Keratinocyte (primary cell): Measurements from ENCODE around the gene UHRF2. TPM values are rescaled to one million over a fixed set of nuclear protein-coding genes. Genes with fewer than 3 reads are reported as not detected.

Experiments used
- DNase-seq: peaks from one replicate; pipeline ENCODE4 v3.0.0-alpha.2; 2011; ENCODE audit warnings: low read depth, missing footprints, low spot score
- FAIRE-seq: peaks from 2 replicates; lab custom pipeline; 2011; peaks lifted over from hg19 to GRCh38; lab: Jason Lieb, UNC
- H2AFZ ChIP-seq: 2 replicates; pipeline ENCODE4 v1.6.0; 2012; ENCODE audit warnings: low read length, control low read depth, inconsistent platforms; ENCODE audit not compliant: control insufficient read depth
- H3K27ac ChIP-seq: 2 replicates; pipeline ENCODE4 v1.5.1; 2011; ENCODE audit warnings: low read length; ENCODE audit not compliant: control insufficient read depth, insufficient read depth
- H3K27me3 ChIP-seq: 3 replicates; pipeline ENCODE4 v1.6.0; 2011; ENCODE audit warnings: low read length; ENCODE audit not compliant: control insufficient read depth, insufficient read depth; ENCODE audit errors: extremely low read depth
- H3K36me3 ChIP-seq, 2 experiments: 2 replicates in 1 of 2; 3 replicates in 1 of 2; pipeline ENCODE4 v1.5.1; 2011; ENCODE audit warnings: low read length in 2 of 2, mild to moderate bottlenecking in 1 of 2; ENCODE audit not compliant: control insufficient read depth in 2 of 2, insufficient read depth in 2 of 2; ENCODE audit errors: extremely low read depth in 1 of 2
- H3K4me1 ChIP-seq: 3 replicates; pipeline ENCODE4 v1.5.1; 2011; ENCODE audit warnings: low read length; ENCODE audit not compliant: control insufficient read depth, insufficient read depth; ENCODE audit errors: extremely low read depth
- H3K4me2 ChIP-seq: 3 replicates; pipeline ENCODE4 v1.6.0; 2011; ENCODE audit warnings: low read depth, low read length; ENCODE audit not compliant: control insufficient read depth, insufficient read depth; ENCODE audit errors: extremely low read depth
- H3K4me3 ChIP-seq, 3 experiments: fragments of 200-600 bp in 1 of 3; sonication (generic) in 1 of 3; 2 replicates in 2 of 3; 3 replicates in 1 of 3; pipeline ENCODE4 v1.5.1; 2011 to 2016; ENCODE audit warnings: low read length in 3 of 3, mild to moderate bottlenecking in 3 of 3, control low read depth in 2 of 3, inconsistent platforms in 1 of 3, low read depth in 1 of 3, mixed read lengths in 1 of 3, mixed run types in 1 of 3, moderate library complexity in 1 of 3; ENCODE audit not compliant: control insufficient read depth in 2 of 3, insufficient read depth in 2 of 3; ENCODE audit errors: extremely low read depth in 1 of 3
- H3K79me2 ChIP-seq: 2 replicates; pipeline ENCODE4 v1.6.0; 2012; ENCODE audit warnings: low read length; ENCODE audit not compliant: control insufficient read depth, insufficient read depth
- H3K9ac ChIP-seq: 3 replicates; pipeline ENCODE4 v1.6.0; 2011; ENCODE audit warnings: low read length; ENCODE audit not compliant: control insufficient read depth, insufficient read depth; ENCODE audit errors: extremely low read depth
- H3K9me1 ChIP-seq: 3 replicates; pipeline ENCODE4 v1.6.0; 2011; ENCODE audit warnings: low read length; ENCODE audit not compliant: control insufficient read depth, insufficient read depth; ENCODE audit errors: extremely low read depth
- H3K9me3 ChIP-seq: 2 replicates; pipeline ENCODE4 v1.5.1; 2012; ENCODE audit warnings: low read depth, low read length; ENCODE audit not compliant: control insufficient read depth
- H4K20me1 ChIP-seq: 3 replicates; pipeline ENCODE4 v1.6.0; 2011; ENCODE audit warnings: low read length; ENCODE audit not compliant: control insufficient read depth, insufficient read depth; ENCODE audit errors: extremely low read depth
- CTCF ChIP-seq, 3 experiments: IDR thresholded peaks in 1 of 3; conservative IDR thresholded peaks in 1 of 3; optimal IDR thresholded peaks in 1 of 3; 2 replicates in 2 of 3; 3 replicates in 1 of 3; pipeline versions ENCODE3 to v1.5.1; 2011; ENCODE audit warnings: low read length in 3 of 3, mild to moderate bottlenecking in 3 of 3, moderate library complexity in 2 of 3, control low read depth in 1 of 3, inconsistent platforms in 1 of 3; ENCODE audit not compliant: insufficient read depth in 2 of 3; ENCODE audit errors: extremely low read depth in 1 of 3
- EZH2 ChIP-seq: IDR thresholded peaks from one replicate; pipeline ENCODE4 v1.6.1; 2012; ENCODE audit warnings: inconsistent platforms, mild to moderate bottlenecking, low read length, moderate library complexity
- dilution Hi-C: fragments of 300-500 bp; cut with MboI; formaldehyde crosslinking; loops from one replicate; pipeline ENCODE4 v1.7.0; 2020; ENCODE audit warnings: low sequenced_read_pairs; ENCODE audit not compliant: extremely low pct_ligation_motif_present
- polyA plus RNA-seq, 5 experiments: library from polyadenylated mRNA; depleted of rRNA in 3 of 5; stranded (reverse) in 3 of 5; stranded (forward) in 1 of 5; unstranded in 1 of 5; fragments of >200 nt; gene quantifications; 1 replicate in 1 of 5; 2 replicates in 3 of 5; 3 replicates in 1 of 5; pipeline versions ENCODE4 v1.2.1 to v1.2.3, GENCODE V29; 2011 to 2012; ENCODE audit warnings: missing spikeins in 2 of 5, low read depth in 1 of 5, low replicate concordance in 1 of 5

UHRF2 gene
- polyA plus RNA-seq, 1 donor (not counting 4 experiments of a cell fraction or from before 2014, with no cell fraction given): 77.0 TPM

GRCh38 chr9:6439051-6439703 is 26.2 kb downstream of the UHRF2 start:
- H3K4me2 ChIP-seq: no peak overlapping the region
- no peak for DNase-seq
- H4K20me1 ChIP-seq: peaks cover 5% of the 10 kb centered on the region
- TF ChIP-seq EZH2 (no peak), CTCF (optimal IDR thresholded peaks at IDR 0.05 in 1 of 3, IDR thresholded peaks at IDR 0.05 in 1 of 3, conservative IDR thresholded peaks at IDR 0.05 in 1 of 3; ENCODE audit: extremely low read depth in 1 of 3, insufficient read depth in 2 of 3, low read length in 3 of 3) (no peak)
- H2AFZ ChIP-seq: no peak overlapping the region
- H3K4me3 ChIP-seq: no peak overlapping the region
- dilution Hi-C loops: no loop called here
- H3K9me3 ChIP-seq: no peaks in the 10 kb centered on the region
- no peak for FAIRE-seq
- peaks cover 99% of the 10 kb centered on the region for H3K79me2 ChIP-seq
- no peaks in the 10 kb centered on the region for H3K27me3 ChIP-seq
- H3K9ac ChIP-seq: no peak overlapping the region
- H3K9me1 ChIP-seq: no peaks in the 10 kb centered on the region
- no peak overlapping the region for H3K27ac ChIP-seq
- H3K36me3 ChIP-seq: peaks cover 0 to 11% of the 10 kb centered on the region in 2 experiments
- H3K4me1 ChIP-seq: no peaks in the 10 kb centered on the region

GRCh38 chr9:6440405-6440804 is 27.4 kb downstream of the UHRF2 start:
- DNase-seq (no peak), FAIRE-seq (no peak)
- Histone ChIP-seq H3K4me1 (no peaks in the 10 kb centered on the region), H3K27ac (no peak overlapping the region), H3K27me3 (no peaks in the 10 kb centered on the region), H2AFZ (no peak overlapping the region), H3K36me3 (peaks cover 0 to 11% of the 10 kb centered on the region in 2 experiments), H4K20me1 (peaks cover 5% of the 10 kb centered on the region), H3K79me2 (peaks cover 98% of the 10 kb centered on the region), H3K4me3 (no peak overlapping the region), H3K9me3 (no peaks in the 10 kb centered on the region), H3K9me1 (no peaks in the 10 kb centered on the region), H3K4me2 (no peak overlapping the region), H3K9ac (no peak overlapping the region)
- TF ChIP-seq EZH2 (no peak), CTCF (optimal IDR thresholded peaks at IDR 0.05 in 1 of 3, IDR thresholded peaks at IDR 0.05 in 1 of 3, conservative IDR thresholded peaks at IDR 0.05 in 1 of 3; ENCODE audit: extremely low read depth in 1 of 3, insufficient read depth in 2 of 3, low read length in 3 of 3) (no peak)
- dilution Hi-C loops: no loop called here
